ENCODE measurements around the gene TNKS1BP1.
"Not testable (repeated sequence)": the region's sequence is repeated elsewhere in the genome, so short reads cannot be mapped to it uniquely, and the experiment has no call there.

The TNKS1BP1 gene

GRCh38 chr11:57310091-57310490 is 14.7 kb downstream of the TNKS1BP1 start:
- no peak for DNase-seq (ENCODE audit: low read depth)

DNA sequence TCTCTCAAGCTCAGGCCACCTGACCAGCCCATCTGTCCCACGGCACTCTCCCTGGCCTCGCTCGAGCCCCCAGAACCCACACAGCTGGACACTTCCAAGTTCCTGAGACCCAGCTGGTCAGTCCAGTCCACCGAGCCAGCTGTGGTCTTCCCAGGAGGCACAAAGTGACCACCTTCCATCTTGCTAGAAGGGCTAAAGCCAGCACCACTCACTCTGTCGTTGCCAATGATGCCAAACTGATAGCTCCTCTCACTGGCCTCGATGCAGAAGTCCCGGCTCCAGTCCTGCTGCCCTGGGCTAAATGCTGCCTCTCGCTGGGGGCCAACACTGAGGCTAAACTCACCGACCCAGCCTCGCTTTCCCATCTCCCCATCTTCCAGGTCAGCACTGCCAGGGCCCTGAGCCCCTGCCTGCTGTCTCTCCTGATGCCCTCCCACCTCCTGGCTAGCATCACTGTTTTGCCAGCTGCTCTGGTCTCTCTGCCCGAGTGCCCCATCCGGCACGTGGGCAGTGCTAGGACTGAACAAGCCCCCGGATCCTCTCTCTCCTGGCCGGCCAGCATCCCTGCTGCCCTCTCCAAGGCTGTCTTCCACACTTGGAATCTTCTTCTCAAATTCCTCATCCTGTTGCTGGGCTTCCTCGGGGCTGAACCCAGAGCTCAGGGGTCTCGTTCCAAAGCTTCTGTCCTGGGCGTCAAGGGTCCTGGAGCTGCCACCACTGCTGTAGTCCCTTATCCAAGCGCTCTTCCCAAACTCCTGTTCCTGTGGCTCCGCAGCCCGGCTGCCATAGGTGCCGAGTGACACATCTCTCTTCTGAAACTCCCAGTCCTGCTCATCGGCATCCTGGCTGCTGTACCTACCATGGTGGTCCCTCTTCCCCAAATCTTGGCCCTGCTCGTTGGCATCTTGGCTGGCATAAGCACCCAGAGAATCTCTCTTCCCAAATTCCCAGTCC is 15.4 kb downstream of the TNKS1BP1 start:
- no peak for DNase-seq (ENCODE audit: low read depth)

DNA sequence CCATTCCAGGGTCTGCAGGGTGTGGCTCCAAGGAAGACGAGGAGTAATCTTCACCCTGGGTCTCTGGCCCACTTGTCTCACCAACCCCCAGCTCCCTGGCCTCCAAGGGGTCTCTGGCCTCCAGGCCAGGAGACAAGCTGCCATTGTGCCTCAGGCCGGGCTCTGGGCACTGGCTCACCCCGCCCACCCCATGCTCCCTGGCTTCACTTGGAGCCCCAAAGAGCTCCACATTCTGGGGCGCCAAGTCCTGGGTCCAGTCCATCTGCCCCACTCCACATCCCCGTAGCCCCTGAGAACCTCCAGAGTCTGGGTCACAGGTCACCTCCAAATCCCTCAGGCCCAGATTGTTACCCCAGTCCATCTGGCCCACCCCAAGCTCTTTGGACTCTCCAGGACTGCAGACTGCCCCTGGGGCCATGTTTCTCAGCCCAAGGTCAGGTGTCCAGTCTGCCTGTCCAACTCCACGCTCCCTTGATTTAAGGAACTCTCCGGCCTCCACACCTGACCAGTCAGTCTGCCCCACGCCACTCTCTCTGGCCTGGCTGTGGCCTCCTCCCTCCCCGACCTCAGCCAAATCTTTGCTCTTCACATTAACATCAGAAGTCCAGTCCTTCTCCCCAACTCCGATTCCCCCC is 16.2 kb downstream of the TNKS1BP1 start:
- DNase-seq (ENCODE audit: low read depth): no peak

DNA sequence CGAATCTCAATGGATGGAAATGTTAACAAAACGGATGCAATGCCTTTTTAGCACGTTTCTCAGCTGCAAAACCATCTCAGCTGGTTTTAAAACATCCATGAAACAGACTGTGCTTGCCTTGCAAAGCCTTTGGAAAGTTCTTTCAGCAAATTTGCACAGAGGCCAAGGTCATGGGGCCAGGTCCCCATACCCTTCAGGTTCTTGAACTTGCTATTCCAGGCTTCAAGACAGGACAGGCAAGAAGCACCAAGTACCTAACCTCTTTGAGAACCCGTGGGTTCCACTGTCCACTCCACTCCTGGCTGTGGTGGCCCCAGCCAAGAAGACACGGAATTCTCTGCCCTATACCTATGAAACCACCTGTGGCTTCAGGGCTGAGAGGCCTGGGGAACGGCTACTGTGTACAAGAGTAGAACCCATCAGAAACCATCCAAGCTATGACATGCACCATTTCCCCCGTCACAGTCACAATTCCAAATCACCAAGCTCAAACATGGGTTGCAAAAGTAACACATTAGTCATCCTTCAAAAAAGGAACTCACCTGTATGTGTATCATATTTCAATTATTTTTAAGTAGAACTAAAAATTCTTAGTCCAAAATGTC is 17.0 kb downstream of the TNKS1BP1 start:
- no peak for DNase-seq (ENCODE audit: low read depth)

DNA sequence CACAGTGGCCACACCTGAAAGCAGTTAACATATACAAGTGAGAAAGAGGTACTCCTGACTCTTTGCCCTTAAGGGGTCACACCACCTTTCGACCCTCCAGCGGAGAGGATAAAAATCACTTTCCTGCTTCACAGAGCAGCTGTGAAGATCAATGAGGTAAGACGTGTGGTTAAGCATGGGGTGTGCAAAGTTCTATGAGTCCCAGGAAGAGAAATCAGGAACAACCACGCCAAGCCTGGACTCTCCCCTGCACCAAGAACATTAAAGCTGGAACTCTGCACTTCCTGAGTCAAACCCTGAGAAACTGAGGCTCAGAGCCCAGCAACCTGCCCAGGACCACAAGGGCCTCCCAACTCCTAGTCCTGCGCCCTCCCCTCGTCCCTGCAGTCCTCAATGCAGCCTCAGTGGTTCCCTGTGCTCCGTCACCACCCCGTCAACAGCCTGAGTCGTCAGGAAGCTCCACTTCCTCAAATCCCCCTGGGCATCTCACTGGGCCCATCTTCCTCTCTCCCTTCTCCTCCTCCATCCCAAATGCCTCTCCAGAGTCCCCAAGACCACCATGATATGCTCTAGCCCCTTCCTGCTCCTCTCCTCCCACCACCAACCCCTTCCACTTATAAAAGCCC is 17.7 kb downstream of the TNKS1BP1 start:
- no peak for DNase-seq (ENCODE audit: low read depth)

DNA sequence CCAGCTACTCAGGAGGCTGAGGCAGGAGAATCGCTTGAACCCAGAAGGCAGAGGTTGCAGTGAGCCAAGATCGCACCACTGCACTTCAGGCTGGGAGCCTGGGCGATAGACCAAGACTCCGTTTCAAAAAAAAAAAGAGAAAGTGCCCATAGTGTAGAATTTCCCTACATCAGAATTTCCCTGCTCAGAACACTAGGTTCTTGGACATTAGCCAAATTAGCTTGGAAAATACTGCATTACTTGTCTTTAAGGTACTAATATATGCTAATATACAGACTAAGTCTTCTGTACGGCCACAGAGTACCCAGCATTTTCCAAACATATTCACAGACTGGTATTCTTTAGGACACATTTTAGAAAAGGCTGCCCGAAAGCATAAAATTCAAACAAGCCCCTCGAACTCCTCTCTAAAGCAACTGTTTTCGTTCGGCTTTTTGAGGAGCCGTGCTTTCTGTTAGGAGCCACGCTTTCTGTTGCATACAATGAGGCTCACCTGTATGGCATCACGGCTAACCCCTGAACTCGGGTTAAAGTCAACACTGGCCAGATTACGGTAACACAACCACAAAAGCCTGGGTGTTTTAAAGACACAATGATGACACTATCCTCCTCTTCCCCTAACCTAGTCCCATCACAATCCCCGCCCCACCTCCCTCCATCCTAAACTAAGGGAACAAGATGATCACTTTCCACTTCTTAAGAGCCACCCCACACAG is 18.4 kb downstream of the TNKS1BP1 start:
- no peak for DNase-seq (ENCODE audit: low read depth)

- DNase-seq (ENCODE audit: low read depth): no peak
Observed at GRCh38 chr11:57305523-57305922, 19.2 kb downstream of the TNKS1BP1 start.

- no peak for DNase-seq (ENCODE audit: low read depth)
Observed at GRCh38 chr11:57303990-57304579, 20.7 kb downstream of the TNKS1BP1 start.

DNA sequence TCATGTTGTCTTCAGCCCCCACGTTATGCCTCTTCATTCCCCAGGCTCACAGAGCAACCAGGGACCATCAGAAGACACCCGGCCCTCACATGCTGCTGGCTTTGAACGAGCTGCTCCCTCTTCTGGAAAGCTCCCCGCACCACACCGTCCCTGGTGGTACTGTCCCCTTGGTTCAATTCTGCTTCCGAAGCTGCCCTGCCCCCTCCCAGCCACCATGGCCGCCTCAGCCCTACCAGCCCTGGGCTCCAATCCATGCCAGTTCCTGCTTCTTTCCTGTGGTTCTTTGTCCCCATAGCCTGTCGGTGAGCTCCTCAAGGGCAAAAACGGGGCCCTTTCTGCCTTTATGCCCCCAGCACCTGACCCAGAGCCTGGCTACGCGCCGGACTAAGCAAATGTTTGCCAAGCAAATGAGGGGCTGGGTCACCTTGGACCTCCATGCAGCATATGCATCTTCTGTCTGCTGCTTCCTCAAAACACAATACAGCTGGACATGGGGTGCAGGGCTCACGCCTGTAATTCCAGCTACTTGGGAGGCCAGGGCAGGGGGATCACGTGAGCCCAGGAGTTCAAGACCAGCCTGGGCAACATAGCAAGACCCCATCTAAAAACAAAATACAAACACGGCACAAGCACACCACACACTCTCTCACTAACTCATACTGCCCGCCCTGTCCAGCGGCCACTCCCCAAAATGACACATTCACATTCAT is 21.3 kb downstream of the TNKS1BP1 start:
- no peak for DNase-seq (ENCODE audit: low read depth)

DNA sequence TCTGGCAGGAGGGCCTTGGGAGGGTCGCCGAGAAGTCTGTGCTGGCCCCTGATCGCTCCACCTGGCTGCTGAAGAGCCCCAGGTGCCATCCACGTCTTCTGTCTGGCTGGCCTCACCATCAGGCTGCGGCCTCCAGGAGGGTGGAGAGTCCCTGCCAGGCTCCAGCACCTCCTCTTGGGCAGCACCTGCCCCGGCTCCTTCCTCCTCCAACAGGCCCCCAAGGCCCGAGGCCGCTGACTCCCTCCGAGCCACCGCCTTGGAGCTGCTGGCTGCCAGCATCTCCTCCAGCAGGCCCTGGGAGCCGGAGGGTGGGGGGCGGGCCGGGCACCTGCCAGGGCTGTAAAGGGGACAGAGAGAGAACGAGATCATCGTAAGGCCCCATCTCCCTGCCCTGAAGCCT is 22.3 kb downstream of the TNKS1BP1 start:
- DNase-seq (ENCODE audit: low read depth): no peak

DNA sequence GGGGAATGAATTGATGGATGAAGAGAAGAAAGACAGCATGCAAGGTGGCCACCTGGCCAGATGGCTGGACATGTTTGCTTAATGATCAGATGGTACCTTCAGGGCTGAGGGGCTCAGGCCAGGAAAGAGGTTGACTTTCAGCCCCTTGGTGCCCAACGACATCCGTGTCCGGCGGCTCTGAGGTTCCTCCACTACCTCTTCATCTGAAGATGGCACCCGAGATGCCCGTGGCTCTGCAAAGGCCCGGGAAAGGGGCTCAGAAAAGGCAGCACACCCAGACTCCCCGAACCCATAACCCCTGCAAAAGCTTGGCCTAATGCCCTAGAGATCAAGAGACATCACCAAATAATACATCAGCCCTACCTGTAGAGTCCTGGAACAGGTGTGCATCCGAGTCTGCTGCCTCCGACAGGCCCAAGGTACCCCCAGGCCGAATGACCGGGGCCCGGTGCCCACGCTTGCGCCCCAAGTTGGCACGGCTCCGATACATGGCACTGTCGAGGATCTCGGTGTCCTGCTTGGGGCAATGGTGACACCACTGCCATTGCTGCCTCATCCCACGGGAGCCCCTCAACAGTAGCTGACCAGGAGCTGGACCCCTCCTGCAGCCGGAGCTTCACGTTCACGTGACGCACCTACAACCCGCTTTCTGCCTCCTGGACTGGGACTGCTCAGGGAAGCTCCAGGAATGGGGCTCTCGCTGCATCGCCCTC is 22.9 kb downstream of the TNKS1BP1 start:
- no peak for DNase-seq (ENCODE audit: low read depth)

- no peak for DNase-seq (ENCODE audit: low read depth)
Observed at GRCh38 chr11:57300785-57301184, 24.0 kb downstream of the TNKS1BP1 start.

GRCh38 chr11:57299150-57299737 is 25.5 kb downstream of the TNKS1BP1 start:
- DNase-seq (ENCODE audit: low read depth): no peak

DNA sequence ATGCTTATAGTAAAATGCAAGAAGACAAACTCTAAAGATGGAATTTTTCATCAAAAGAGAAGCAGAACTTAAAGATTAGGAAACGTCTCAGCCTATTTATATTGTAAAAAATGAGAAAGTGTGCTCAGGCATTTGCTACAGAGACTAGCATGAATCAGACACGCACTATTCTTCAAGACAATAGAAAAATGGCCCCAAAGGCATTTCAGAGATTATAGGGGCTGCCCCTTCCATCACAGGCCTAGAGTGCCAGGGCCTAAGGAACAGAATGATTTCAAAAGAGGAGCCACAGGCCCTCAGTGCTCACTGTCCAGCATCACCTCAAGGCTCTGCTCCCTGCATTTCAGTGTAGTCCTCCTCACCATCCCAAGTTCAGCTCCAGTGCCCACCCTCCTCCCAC is 27.5 kb downstream of the TNKS1BP1 start:
- no peak for DNase-seq (ENCODE audit: low read depth)

DNA sequence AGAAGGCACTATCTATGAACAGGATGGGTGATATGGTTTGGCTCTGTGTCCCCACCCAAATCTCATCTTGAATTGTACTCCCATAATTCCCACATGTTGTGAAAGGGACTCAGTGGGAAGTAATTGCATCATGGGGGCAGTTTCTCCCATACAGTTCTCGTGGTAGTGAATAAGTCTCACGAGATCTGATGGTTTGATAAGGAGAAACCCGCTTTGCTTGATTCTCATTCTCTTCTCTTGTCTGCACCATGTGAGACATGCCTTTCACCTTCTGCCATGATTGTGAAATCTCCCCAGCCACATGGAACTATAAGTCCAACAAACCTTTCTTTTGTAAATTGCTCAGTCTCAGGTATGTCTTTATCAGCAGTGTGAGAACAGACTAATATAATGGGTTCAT is 28.5 kb downstream of the TNKS1BP1 start:
- not testable (repeated sequence) for DNase-seq (ENCODE audit: low read depth)

- no peak for DNase-seq (ENCODE audit: low read depth)
Observed at GRCh38 chr11:57294225-57295131, 30.3 kb downstream of the TNKS1BP1 start.

DNA sequence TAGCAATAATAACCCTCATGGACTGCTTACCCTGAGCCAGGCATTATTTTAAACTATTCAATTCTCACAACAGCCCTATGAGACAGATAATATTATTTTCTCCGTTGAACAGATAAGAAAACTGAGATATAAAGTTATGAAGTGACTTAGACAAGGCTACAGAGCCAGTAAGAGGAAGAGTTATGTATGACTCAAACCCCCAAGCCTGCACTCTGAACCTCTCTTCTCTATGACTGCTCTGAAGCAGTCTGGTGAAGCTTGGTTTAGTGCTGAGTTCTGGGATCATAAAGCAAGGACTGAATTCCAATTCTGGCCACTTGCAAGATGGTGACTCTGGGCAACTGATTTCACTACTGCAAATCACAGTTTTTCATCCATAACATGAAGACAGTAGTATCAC is 34.5 kb downstream of the TNKS1BP1 start:
- no peak for DNase-seq (ENCODE audit: low read depth)

DNA sequence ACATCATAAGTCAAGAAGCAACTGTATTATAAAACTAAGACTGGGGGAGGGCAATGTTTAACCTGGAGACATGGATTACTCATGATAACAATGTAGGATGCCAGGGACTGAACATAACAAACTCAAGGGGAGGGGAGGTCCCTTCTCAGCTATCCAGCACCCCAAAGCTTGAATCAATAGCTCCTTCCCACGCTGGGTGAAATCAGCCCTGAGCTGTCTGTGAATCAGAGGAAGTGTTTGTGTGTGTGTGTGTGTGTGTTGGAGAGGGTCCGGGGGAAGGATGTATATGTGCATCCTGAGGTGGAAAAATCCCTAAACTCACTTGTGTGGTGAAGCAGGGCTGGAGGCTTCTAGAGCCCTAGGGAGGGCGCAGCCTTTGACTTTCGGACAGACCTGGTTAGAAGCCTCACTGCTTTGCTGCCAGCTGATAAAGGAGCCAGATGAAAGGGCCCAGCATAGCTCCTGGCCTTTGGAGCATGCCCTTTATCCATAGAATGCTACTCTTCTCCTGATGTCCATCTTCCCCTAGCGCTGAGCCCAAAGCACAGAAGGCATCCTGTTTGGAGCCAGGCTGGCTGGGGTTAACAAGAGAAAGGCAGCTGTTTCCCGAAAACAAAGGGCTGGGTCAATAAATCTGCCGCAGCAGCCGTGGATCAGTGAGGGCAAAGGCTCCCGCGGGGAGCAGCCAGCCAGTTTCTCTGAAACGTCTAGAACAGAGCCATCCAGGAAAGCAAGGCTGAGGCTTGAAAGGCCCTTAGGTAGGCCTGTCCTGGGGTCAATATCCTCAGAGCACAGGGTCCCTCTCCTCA is 35.8 kb downstream of the TNKS1BP1 start:
- no peak for DNase-seq (ENCODE audit: low read depth)
